Suppressor macrophage (primary cell): ENCODE measurements around the gene DMBT1.

ENCODE experiments used
- DNase-seq, 4 experiments: peaks; one replicate each; pipeline ENCODE4 v3.0.0-alpha.2; 2020 to 2022

Gene DMBT1

DNA sequence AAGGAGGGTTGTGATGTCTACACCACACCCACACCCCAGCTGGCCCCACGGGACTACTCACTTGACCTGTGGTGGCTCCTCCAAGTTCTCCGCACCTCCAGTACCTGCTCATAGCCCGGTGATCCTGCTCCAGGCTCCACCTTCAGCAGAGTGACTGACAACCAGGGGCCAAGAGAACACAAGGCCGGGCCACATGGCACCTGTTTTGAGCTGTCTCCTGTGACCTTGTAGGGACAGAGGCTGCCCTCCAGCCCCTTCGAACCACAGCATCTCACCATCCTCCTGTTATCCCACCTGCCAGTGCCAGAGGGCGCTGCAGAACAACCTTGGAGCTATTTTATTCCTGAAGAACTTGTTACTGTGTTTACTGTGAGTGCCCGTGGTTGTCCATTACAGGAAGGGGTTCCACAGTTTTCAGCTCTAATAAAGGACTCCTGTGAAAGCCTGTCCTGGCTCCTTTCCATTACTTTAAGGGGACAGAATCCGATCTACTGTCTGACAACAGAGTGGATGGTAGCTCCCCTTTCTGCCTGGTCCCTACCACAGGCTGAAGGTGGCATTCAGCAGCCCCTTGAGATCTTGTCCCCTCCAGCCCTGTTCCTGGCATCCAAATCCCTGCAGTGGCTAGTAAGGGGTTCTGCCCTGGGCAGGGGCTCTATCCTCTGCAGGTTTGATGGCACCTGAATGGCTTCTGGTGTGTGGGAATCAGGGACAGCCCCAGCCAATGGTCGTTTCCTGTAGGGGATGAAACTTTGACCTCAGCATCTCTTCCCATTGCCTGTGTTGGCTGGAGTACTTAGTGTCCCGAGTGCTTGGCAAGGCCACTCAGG is 88.3 kb downstream of the DMBT1 start:
- peak; percentile 13 to 56 (median 29) for DNase-seq

DNA sequence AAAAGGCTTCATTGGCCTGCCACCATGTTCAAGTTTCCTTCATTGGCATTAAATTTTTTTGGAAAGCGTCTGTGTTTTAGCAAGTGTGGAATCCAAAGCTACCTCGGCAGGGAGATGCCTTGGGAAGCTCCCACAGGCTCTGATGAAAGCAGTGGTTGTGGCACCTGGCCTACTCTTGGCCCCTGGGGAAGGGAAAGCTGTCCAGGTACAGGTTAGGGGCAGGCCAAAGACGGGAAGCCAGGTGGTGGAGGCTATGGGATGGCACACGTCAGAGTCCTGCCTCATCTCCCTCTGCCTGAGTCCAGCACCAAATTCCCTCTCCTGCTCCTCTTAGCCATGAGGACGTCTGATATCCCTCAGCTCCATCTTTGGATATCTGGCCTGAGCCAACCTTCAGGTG is 89.3 kb downstream of the DMBT1 start:
- no peak for DNase-seq

DNA sequence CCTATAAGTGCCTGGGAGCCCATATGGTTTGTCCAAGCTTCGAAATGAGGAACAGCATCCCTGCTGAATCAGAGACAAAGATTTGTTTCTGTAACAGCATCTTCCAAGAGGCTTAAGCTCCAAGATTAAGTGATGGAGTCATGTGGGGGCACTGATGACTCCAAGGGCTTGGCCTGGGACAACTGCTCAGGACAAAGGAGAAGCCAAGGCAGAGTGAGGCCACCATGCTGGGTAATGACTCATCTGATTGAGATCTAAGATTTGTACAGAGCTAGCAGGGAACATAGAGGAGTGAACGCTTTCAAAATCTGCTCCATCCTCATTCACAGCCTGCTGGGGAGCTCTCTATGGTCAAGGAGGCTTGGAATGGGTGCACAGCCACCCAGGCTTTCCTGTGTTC is 89.8 kb downstream of the DMBT1 start:
- DNase-seq = no peak

DNA sequence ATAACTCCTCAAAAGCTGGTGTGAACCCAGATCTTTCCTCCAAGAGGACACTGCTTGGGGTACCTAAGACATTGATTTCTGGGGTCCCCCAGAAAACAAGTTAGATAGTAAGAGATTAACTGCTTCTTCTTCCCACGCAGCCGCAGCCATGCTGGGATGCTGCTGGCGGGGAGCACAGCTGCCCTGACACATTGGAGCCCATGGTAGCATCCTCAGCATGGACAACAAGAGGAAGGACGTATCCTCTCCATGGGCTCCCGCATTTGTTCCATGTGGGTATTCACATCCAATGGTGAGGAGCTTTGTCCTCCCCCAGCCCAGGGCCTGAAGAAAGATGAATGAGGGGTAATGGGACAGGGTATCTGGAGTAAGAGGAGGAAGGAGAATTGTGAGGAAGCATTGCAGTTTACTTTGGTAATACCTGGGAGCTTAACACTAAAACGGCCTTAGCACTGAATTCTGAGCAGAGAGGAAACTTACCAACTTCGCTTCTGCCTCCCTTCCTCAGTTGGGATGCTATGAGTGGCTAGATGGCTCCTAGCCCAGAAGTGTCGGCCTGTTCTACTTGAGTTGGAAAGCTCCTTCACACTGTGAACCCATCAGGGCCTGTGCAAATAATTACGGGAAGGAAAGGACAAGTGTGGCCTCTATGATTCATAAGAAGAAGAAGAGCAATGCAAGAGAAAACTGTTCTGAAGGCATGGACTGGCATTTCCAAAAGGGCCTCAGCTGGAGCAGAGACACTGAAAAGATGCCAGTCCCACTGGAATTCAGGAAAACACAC is 95.2 kb downstream of the DMBT1 start:
- DNase-seq = no peak

DNA sequence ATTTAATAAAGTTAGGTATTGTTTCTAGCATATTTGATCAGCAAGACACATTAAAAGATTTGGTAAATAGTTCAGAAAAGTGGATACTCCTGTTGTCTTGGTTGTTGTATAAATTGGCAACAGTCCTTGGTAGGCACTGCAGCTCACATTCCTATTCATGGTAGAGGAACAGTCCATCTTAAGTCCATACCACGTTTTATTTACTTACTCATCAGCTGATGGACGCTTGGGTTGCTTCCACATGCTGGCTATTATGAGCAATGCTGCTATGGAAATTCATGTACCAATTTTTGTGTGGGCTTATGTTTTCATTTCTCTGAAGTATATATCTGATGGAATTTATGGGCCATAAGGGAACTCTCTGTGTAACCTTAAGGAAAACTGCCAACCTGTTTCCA is 95.8 kb downstream of the DMBT1 start:
- DNase-seq = no peak

DNA sequence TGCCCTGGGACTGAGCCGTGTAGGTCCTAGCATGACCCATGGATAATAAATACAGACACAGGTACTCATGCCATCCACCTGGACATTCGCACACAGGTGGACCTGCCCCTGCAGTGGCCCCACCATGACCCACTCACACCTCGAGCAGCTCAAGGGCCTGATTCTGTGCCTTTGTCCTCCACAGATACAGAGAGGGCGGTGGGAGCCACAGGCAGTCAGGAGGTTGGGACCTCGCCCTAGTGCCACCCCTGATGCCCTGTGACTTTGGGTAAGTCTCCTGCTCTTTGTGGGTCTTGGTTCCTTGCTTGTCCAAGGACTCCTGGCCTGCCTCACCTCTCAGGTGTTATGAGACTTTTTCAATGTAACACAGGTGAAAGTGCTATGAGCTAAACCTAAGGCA is 96.2 kb downstream of the DMBT1 start:
- DNase-seq = no peak

DNA sequence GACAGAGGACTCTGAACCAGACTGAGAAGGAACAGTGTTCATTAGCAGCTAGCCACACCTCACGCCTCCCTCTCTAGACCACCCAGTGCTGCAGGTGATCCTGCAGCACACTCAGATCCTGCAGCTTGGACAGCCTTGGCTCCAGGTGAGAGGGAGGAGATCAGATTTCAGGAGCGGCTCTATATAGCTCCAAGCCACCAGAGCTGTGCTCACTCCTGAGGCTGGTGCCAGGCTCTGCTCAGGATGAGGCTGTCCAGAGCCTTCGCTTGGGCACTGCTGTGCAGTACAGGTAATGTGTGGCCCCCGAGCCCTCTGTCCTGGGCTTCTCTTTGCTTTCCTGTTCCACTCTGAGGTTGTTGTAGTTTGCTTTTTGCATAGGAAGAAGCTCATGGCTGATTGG is 96.7 kb downstream of the DMBT1 start:
- DNase-seq = no peak

DNA sequence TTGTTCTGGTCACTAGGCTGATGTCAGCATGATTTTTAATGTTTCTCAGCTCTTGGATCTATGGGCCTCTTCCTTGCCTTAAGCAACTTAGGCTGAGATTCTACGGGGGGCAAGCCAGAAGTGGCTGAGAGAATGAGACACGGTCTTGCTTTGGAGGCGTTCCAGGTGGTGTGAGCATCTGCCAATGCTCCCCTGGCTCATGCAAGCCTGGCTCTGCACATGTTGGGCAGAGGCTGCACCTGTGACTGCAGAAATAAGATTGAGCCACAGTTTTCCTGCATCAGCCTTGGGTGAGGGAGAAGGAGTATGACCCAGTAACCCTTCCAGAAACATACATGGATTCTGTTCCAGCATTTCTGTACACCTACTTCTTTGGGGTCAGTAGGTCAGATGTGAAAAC is 97.2 kb downstream of the DMBT1 start:
- no peak for DNase-seq

DNA sequence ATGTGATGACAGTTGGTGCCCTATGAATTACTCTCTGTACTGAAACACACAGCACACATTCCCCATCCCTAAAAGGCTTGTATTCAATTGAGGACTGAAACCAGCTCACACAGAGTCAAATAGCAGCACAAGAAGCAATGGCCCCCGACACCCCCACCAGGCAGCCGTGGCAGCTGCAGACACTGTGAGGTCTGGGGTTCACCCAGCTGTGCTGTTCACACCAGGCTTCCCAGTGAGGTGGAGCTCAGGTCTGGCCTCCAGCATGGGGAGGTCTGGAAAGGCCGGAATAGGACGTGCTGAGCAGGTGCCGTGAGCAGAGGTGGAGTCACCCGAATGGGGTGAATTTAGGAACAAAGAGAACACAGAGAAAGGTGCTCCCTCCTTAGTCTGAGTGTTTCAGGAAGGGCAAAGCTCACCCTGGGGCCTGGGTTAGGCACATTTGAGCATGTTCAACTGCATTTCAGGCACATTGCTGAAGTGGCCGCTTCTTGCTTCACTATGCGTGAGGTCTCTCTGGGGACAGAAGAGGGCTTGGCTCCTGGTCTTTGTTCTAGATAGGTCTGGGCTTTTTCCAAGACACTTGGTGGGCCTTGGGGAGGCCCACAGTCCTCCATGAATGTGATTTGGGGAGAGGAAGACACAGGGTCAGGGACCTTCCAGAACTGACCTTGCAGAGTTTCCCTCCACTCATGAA is 97.9 kb downstream of the DMBT1 start:
- DNase-seq = no peak

DNA sequence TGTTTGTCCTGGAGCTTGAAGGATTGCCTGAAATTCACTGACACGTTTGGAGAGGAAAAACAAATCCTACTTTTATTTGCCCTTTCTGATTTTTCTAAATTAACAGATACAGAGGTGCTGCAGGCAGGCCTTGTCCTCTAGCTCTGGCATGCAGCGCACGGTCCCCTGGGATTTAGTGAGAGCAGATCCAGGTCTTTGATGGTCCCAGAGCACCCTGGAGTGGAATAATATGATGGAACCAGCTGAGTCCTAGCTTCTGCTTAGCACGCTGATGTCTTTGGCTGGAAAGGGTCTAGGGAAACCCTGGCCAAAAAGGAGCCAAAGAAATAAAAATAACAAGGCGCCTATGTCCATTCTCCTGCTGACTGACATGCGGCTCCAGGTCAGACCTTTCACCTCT is 98.6 kb downstream of the DMBT1 start:
- no peak for DNase-seq

DNA sequence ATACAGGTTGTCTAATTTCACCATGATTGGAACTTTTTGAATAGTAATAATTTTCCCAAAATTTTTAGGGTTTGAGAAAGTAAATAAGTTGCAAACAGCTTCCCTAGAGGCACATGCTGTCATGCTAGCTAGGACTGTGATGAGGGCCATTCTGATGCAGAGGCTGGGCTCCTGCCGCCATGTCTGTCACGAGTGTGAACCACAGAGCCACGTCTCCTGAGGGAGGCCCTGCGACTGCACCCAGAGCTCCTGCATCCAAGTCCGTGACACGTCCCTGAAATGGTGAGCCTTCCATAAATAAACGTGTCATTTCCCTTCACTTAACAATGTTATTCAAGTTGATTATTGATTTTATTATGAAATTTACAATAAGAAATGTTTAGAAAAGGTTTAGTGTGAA is 99.1 kb downstream of the DMBT1 start:
- DNase-seq = no peak

DNA sequence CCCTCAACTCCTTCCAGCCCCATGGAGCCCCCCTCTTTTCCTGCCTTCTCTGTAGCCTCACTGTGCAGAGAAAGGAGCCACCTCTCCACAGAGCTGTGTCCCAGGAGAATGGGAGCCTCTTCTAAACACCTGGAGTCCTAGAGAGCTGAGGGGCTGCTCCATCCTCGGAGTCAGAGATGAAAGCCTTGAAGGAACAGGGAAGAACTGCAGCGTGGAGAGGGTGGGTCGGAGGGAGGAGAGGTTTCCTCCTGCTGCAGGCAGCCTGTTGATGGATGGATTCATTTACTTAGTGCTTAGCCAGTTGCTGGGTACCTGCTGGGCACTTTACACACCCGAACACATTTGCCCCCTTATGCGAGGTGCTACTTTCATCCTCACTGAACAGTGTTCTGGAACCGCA is 100.1 kb downstream of the DMBT1 start:
- DNase-seq = no peak

DNA sequence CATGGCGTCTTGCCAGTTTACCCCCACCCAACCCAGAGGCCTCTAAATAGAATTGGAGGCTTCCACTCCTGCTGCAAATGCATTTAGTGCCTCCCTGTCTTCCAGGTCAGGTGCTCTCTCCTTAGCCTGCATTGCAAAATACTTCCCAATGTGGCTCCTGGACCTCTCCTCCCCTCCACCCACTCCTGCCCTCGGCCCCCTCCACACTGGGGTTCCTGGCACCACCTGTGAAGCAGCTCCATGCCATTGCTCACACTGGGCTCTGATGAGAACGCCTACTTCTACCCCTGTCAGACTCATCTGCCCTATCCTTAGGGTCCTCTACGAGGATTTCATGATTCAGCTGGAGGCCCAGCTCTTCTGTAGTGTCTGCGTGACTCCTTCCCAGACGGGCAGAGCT is 101.7 kb downstream of the DMBT1 start:
- no peak for DNase-seq

DNA sequence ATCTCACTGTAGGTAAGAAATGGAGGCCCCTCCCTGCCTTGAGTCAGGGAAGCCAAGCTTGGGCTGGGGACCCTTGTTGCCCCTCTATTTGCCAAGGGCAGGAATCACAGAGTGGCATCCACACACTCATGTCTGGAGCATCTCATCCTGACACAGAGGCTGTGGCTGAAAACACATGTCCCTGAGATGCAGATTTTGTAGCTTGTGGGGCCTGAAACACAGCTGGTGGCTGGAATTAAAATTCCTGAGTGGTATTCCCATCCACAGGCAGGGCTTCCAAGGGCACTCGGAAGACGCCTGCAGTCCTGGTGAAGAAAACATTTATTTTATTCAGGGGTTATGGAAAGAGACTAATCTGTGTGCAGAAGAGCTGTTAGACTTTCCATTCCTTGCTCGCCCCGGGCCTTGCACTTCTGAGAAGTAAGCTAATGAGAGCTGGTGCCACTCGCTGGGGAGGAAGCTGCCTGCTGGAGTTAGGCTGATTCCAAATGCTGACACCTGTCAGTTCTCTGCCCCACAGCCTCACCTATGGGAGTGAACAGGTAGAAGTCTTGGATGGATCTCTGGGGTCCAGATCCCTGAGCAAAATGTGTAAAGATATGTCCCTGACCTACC is 103.1 kb downstream of the DMBT1 start:
- no peak for DNase-seq

DNA sequence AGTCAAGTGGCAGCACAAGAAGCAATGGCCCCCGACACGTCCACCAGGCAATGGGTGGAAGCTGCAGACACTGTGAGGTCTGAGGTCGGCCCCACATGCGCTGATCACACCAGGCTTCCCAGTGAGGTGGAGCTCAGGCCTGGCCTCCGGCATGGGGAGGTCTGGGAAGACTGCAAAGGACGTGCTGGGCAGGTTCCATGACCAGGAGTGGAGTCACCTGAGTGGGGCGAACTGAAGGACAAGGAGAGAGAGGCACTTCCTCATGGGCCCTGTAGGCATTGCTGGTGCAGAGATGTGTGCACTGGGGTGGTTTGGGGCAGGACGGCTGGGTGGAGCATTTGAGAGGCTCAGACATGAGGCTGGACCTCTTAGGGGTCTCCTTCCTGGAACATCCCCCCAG is 103.9 kb downstream of the DMBT1 start:
- DNase-seq = no peak

DNA sequence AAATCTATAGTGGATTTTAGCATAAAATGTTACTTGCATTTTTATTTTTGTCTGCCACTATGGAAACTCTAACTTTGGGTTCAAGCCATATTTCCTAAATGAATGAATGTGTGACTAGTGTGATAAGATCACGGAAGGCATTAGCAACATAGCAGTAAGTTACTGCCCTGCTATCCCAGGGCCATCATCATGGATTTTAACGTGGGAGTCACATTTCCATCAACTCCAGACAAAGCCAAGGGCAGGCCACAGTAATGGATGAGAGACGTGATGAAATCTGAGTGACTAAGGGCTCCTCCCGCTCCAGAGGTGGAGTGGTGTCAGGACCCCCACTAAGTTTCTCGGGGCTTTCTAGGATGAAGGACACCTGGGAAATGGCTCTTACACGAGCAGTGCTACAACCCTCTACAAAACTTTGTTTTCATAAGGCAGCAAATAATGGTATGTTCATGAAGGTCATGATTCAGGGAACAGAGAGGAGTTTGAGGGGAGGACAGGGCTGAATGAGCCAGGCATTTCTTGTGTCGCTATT is 104.8 kb downstream of the DMBT1 start:
- DNase-seq = no peak

DNA sequence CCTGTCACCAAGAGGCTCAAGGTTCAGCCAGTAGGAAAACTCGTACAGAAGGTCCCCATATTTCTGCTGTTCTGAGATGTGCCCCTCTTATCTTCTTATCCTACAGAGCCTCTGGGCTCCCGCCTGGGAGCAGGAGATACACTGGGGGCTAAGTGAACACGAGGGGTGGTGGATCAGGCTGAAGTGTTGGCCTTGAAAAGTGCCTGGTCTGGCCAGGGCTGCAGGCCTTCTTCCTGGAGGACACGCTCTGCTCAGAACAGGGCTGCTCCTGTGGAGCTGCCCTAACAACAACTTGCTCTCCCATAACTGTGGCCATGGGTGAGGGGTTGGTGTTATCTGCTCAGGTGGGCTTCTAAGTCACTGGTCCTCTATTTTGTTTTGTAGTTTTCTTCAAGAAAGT is 105.4 kb downstream of the DMBT1 start:
- DNase-seq = no peak

DNA sequence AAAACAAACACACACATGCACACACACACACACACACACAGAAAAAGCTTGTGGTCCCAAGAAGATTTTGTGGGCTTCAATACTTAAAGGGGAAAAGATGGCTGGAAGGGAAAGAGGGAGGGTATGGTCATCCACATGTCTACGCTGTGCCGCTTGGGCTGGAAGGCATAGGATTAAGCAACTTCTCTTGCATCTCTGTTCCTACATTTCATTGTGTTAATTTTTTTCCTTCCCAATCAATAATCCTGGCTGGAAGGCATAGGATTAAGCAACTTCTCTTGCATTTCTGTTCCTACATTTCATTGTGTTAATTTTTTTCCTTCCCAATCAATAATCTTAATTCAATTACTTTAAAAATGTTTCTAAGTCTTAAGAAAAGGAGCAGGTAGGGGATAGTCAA is 108.5 kb downstream of the DMBT1 start:
- DNase-seq = no peak

DNA sequence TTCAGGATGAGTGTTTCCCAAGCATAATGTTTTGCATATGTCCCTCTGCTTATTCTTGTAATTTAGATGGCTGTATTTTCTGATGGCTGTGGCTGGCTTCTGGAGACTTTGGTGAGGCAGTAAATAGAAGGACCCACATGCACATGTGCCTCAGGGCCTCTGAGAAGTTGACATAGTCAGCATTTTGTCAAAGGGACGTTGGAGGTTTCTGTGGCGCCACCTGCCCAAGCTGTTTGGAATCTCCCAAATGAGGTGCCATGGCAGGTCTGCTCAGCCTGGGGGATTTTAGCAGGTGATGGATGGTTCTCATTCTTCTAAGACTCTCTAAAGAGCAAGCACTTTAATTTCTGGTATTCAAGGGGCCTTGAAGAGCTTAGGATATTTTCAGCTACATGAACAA is 109.3 kb downstream of the DMBT1 start:
- DNase-seq = no peak

DNA sequence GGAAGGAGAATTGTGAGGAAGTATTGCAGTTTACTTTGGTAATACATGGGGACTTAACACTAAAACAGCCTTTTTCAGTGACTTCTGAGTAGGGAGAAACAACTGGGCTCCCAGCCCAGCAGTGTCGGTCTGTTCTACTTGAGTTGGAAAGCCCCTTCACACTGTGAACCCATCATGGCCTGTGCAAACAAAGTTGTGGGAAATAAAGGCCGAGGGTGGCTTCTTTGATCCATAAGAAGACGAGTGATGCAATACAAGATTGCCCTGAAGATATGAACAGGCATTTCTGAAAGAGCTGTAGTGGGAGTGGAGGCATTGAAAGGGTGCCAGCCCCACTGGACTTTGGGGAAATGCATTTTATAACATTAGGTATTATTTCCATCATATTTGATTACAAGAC is 110.8 kb downstream of the DMBT1 start:
- no peak for DNase-seq

DNA sequence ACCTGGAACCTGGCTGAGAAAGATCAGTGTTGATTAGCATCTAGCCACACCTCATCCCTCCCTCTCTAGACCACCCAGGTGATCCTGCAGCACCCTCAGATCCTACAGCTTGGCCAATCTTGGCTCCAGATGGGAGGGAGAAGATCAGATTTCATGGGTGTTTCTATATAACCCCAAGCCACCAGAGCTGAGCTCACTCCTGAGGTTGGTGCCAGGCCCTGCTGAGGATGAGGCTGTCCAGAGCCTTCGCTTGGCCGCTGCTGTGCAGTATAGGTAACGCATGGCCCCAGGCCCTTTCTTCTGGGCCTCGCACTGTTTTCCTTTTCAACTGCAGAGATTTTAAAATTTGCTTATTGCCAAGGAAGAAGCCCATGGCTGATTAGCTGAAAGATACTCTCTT is 112.1 kb downstream of the DMBT1 start:
- no peak for DNase-seq

DNA sequence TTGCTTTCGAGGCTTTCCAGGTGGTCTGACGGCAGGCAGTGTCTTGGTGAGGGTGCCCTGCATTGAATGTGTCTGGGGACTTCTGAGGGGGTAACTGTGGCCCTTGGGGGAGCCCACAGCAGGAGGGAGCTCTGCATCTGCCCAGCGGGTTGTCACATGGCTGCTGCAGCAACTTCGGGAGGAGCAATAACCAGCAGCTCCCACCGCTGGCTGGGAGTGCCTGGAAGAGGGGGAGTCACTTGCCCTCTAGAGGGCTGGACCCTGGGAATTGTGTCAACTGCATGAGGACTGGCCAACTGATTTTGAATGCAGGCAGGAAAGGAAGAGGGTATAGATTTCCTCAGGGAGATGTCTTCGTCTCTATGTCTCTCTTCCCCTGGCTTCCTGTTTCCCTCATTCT is 112.7 kb downstream of the DMBT1 start:
- DNase-seq = no peak

DNA sequence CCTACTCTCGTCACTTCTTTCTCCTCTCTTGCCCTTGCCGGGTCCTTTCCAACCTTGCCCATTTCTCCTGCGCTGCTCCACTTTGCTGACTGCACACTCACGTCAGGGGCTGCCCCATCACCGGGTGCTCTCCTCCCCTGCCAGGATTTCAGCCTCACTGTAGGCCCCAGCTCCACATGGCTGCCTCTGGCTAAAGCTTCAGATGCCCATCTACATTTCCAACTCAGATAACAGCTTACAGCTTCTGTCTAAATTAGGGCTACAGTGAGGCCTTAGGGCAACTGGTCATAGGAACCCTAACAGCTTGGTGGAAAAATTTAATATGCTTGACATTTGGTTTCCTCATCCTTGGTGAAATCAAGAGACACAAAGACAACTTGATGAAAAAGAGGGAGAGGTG is 113.2 kb downstream of the DMBT1 start:
- no peak for DNase-seq
